ENCODE measurements around the gene KLHL17. TPM values are rescaled to one million over a fixed set of nuclear protein-coding genes. Genes with fewer than 3 reads are reported as not detected.
"Not testable (repeated sequence)": the region's sequence is repeated elsewhere in the genome, so short reads cannot be mapped to it uniquely, and the experiment has no call there.

Gene KLHL17
- total RNA-seq, 1 donor from 2014 or later: 4.5 TPM

DNA sequence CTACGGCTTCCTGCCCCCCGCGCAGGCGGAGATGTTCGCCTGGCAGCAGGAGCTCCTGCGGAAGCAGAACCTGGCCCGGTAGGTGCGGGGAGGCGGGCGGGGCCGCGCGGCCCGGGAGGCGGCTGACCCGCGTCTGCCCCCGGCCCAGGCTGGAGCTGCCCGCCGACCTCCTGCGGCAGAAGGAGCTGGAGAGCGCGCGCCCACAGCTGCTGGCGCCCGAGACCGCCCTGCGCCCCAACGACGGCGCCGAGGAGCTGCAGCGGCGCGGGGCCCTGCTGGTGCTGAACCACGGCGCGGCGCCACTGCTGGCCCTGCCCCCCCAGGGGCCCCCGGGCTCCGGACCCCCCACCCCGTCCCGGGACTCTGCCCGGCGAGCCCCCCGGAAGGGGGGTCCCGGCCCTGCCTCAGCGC lies 18.0 kb upstream of the KLHL17 start:
- no peak for FAIRE-seq
- TF ChIP-seq, protein P1, sequence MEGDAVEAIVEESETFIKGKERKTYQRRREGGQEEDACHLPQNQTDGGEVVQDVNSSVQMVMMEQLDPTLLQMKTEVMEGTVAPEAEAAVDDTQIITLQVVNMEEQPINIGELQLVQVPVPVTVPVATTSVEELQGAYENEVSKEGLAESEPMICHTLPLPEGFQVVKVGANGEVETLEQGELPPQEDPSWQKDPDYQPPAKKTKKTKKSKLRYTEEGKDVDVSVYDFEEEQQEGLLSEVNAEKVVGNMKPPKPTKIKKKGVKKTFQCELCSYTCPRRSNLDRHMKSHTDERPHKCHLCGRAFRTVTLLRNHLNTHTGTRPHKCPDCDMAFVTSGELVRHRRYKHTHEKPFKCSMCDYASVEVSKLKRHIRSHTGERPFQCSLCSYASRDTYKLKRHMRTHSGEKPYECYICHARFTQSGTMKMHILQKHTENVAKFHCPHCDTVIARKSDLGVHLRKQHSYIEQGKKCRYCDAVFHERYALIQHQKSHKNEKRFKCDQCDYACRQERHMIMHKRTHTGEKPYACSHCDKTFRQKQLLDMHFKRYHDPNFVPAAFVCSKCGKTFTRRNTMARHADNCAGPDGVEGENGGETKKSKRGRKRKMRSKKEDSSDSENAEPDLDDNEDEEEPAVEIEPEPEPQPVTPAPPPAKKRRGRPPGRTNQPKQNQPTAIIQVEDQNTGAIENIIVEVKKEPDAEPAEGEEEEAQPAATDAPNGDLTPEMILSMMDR (IDR thresholded peaks at IDR 0.05; ENCODE audit: insufficient read depth, low read length, severe bottlenecking): no peak
- DNase-seq (ENCODE audit: low read depth): no peak
- H3K4me3 ChIP-seq (ENCODE audit: low read depth, low read length): no peak overlapping the region
- H3K36me3 ChIP-seq (ENCODE audit: control insufficient read depth, insufficient read depth, low read length): peaks cover 4% of the 10 kb centered on the region
- peaks cover 16% of the 10 kb centered on the region for H3K27me3 ChIP-seq (ENCODE audit: control insufficient read depth, insufficient read depth, low read length)

DNA sequence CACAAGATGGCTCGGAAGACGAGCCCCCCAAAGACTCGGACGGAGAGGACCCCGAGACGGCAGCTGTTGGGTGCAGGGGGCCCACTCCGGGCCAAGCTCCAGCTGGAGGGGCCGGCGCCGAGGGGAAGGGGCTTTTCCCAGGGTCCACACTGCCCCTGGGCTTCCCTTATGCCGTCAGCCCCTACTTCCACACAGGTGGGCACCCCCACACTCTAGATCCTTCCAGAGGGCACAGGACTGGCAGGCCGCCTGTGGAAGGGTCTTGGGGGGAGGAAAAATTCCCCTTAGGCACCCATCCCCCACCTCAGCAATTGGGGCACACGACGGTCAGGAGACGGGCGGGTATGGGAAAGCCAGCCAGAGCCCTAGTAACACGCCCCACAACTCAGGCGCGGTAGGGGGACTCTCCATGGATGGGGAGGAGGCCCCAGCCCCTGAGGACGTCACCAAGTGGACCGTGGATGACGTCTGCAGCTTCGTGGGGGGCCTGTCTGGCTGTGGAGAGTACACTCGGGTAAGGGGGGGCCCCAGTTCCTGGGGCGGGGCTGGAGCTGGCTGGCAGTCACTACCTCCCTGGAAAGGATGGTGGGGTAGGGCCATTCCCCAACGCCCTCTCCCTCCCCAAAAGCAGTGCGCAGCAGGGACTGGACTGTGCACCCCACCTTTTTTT lies 17.4 kb upstream of the KLHL17 start:
- TF ChIP-seq, protein P1 (IDR thresholded peaks at IDR 0.05; ENCODE audit: insufficient read depth, low read length, severe bottlenecking): no peak
- H3K27me3 ChIP-seq (ENCODE audit: control insufficient read depth, insufficient read depth, low read length): peaks cover 16% of the 10 kb centered on the region
- DNase-seq (ENCODE audit: low read depth): no peak
- H3K36me3 ChIP-seq (ENCODE audit: control insufficient read depth, insufficient read depth, low read length): peaks cover 9% of the 10 kb centered on the region
- no peak overlapping the region for H3K4me3 ChIP-seq (ENCODE audit: low read depth, low read length)
- FAIRE-seq: no peak

DNA sequence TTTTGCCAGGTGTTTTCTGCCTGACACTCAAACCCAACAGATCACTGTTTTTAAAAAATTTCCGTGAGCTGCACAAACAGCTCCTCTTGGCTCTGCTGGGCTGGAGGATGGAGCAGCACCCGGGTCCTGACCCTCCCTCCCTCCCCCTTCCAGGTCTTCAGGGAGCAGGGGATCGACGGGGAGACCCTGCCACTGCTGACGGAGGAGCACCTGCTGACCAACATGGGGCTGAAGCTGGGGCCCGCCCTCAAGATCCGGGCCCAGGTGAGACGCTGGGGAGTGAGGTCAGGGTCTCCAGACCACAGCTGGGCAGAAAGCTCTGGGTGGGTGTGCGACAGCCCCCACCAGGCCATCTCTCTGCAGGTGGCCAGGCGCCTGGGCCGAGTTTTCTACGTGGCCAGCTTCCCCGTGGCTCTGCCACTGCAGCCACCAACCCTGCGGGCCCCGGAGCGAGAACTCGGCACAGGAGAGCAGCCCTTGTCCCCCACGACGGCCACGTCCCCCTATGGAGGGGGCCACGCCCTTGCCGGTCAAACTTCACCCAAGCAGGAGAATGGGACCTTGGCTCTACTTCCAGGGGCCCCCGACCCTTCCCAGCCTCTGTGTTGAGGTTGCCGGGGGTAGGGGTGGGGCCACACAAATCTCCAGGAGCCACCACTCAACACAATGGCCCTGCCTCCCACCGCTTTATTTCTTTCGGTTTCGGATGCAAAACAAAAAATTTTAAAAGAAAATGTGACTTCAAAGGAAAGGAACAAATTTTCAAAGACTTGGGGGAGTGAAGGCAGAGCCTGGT lies 16.6 kb upstream of the KLHL17 start:
- TF ChIP-seq, protein P1 (IDR thresholded peaks at IDR 0.05; ENCODE audit: insufficient read depth, low read length, severe bottlenecking): no peak
- peaks cover 13% of the 10 kb centered on the region for H3K36me3 ChIP-seq (ENCODE audit: control insufficient read depth, insufficient read depth, low read length)
- no peak for DNase-seq (ENCODE audit: low read depth)
- no peak for FAIRE-seq
- H3K4me3 ChIP-seq (ENCODE audit: low read depth, low read length): no peak overlapping the region
- H3K27me3 ChIP-seq (ENCODE audit: control insufficient read depth, insufficient read depth, low read length): peaks cover 16% of the 10 kb centered on the region

DNA sequence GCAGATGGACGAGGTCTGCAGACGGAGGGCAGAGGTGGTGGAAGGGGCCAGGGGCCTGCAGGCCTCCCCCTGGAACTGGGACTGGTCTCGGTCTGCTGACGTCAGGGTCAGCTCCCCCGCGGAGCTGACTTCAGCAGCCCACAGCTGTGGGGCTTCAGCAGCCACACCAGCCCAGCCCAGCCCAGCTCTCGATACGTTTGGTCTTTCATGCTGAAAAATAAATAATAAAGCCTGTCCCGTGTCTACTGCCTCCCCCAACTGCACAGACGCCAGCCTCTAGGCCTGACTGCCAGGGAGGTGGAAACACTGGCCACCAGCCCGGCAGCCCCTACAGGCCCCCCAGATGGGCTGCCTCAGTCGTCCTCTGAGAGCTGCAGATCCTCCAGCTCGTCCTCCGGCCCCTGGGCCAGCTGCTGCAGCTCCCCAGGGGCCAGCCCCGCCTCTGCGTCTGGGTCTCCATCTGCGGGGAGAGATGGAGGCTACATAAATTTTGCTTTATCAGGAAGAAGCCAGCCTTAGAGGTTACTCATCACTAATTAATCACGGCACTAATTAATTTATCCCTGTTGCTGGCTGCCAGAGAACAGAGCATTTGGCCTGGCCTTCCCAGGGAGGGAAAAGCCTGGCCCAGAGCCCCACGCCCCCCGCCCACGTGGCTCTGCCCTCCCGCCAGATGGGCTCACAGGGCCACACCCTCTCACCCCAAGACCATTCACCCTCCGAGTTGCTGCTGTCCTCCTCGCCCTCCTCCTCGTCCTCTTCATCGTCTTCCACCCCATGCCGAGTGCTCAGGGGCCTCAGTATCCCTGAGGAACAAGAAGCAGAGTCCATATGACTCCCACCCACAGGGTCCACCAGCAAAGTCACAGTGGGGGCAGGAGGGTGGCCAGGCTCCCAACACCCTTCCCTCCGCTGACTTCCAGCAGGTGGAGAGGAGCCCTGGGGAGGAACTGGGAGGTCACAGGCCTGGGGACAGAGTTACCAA lies 15.8 kb upstream of the KLHL17 start:
- Histone ChIP-seq H3K4me3 (ENCODE audit: low read depth, low read length) (no peak overlapping the region), H3K27me3 (ENCODE audit: control insufficient read depth, insufficient read depth, low read length) (peaks cover 14% of the 10 kb centered on the region), H3K36me3 (ENCODE audit: control insufficient read depth, insufficient read depth, low read length) (peaks cover 21% of the 10 kb centered on the region)
- FAIRE-seq (no peak), DNase-seq (ENCODE audit: low read depth) (no peak)
- TF ChIP-seq, protein P1 (IDR thresholded peaks at IDR 0.05; ENCODE audit: insufficient read depth, low read length, severe bottlenecking): no peak

DNA sequence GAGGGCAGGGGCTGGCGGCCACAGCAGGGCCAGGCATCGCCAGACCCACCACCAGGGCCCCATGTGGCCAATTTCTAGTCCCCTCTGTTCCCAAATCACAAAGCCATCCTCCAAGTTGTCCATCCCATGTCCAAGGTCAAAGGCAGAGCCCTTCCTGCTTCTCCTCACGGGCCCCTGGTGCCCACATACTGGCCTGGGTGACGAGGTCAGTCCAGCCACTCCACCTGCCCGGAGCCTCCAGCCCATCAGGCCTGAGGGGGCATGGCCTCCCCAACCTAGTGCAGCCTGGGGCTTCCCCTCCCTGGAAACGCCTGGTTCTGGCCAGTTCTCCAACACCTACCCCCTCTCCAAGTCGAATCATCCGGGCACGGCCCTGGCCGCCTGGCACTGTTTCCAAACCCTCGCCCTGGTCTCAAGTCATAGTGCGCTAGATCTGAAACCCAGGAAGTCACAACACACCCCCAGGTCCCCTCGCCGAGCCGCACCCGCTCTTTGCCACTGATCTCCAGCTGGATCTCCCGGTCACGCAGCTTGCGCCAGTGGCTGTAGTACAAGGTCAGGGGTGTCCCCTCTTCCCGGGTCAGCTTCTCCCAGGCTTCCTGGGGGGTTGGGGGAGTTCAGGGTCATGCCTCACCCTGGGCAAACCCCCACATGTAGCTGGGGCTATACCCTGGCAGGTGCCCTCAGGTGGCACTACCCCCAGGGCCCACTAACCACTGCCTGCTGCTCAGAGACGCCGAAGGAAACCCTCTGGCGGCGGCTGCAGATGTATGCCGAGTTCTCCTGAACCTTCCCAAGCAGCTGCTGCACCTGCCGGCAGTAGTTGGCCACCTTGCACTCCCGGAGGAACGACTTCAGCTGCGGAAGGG lies 14.5 kb upstream of the KLHL17 start:
- DNase-seq (ENCODE audit: low read depth) (no peak), FAIRE-seq (no peak)
- Histone ChIP-seq H3K4me3 (ENCODE audit: low read depth, low read length) (no peak overlapping the region), H3K36me3 (ENCODE audit: control insufficient read depth, insufficient read depth, low read length) (peaks cover 33% of the 10 kb centered on the region), H3K27me3 (ENCODE audit: control insufficient read depth, insufficient read depth, low read length) (peaks cover 9% of the 10 kb centered on the region)
- TF ChIP-seq, protein P1 (IDR thresholded peaks at IDR 0.05; ENCODE audit: insufficient read depth, low read length, severe bottlenecking): no peak

DNA sequence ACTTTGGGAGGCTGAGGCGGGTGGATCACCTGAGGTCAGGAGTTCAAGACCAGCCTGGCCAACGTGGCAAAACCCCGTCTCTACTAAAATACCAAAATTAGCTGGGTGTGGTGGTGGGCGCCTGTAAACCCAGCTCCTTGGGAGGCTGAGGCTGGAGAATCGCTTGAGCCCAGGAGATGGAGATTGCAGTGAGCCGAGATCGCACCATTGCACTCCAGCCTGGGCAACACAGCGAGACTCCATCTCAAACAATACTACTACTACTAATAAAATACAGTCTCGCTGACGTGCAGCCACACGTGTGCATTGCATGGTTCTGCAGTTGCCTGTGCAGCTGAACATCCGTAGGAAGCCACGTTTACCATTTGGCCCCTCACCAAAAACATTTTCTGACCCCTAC lies 13.6 kb upstream of the KLHL17 start:
- not testable (repeated sequence) for DNase-seq (ENCODE audit: low read depth); H3K27me3 ChIP-seq (ENCODE audit: control insufficient read depth, insufficient read depth, low read length); FAIRE-seq; H3K4me3 ChIP-seq (ENCODE audit: low read depth, low read length)
- peaks cover 40% of the 10 kb centered on the region for H3K36me3 ChIP-seq (ENCODE audit: control insufficient read depth, insufficient read depth, low read length)
